Muscle layer of duodenum (tissue), 2 donors: ENCODE data around the gene MAGI3.

Experiments
- H3K27ac ChIP-seq: one replicate; pipeline ENCODE4 v1.7.0; 2013; ENCODE audit warnings: mild to moderate bottlenecking, low read length
- H3K27me3 ChIP-seq: one replicate; pipeline ENCODE4 v1.7.0; 2013; ENCODE audit warnings: low read depth, mild to moderate bottlenecking, control low read depth, low read length
- H3K36me3 ChIP-seq, 2 donors: one replicate each; pipeline ENCODE4 v1.7.0; 2013; ENCODE audit warnings: low read length in 2 of 2, control low read depth in 1 of 2, mild to moderate bottlenecking in 1 of 2; ENCODE audit not compliant: insufficient read depth in 2 of 2, control insufficient read depth in 1 of 2
- H3K4me1 ChIP-seq, 2 donors: one replicate each; pipeline ENCODE4 v1.7.0; 2013; ENCODE audit warnings: low read length in 2 of 2, mild to moderate bottlenecking in 2 of 2, control low read depth in 1 of 2, moderate library complexity in 1 of 2; ENCODE audit not compliant: insufficient read depth in 2 of 2, control insufficient read depth in 1 of 2
- H3K4me3 ChIP-seq, 2 donors: one replicate each; pipeline ENCODE4 v1.7.0; 2013; ENCODE audit warnings: low read length in 2 of 2, low read depth in 1 of 2, mild to moderate bottlenecking in 1 of 2
- H3K9me3 ChIP-seq, 2 donors: one replicate each; pipeline ENCODE4 v1.7.0; 2013; ENCODE audit warnings: low read length in 2 of 2, control low read depth in 1 of 2, mild to moderate bottlenecking in 1 of 2; ENCODE audit not compliant: control insufficient read depth in 1 of 2
- donor health status: healthy.

MAGI3 gene

GRCh38 chr1:113660088-113660487, 269.8 kb downstream of the MAGI3 start:
- Histone ChIP-seq H3K27ac (no peak overlapping the region), H3K4me1 (peaks cover 4 to 23% of the 10 kb centered on the region in 2 donors)

GRCh38 chr1:113662101-113662500, 271.8 kb downstream of the MAGI3 start:
- no peak overlapping the region for H3K27ac ChIP-seq
- no peaks in the 10 kb centered on the region for H3K27me3 ChIP-seq
- peaks cover 4 to 23% of the 10 kb centered on the region in 2 donors for H3K4me1 ChIP-seq
- no peaks in the 10 kb centered on the region for H3K9me3 ChIP-seq
- H3K36me3 ChIP-seq = peaks cover 0 to 12% of the 10 kb centered on the region in 2 donors
- H3K4me3 ChIP-seq = no peak overlapping the region

More at GRCh38 chr1:113660088-113660487, 269.8 kb downstream of the MAGI3 start:
- Histone ChIP-seq H3K9me3 (no peaks in the 10 kb centered on the region), H3K27me3 (no peaks in the 10 kb centered on the region), H3K36me3 (no peaks in the 10 kb centered on the region), H3K4me3 (no peak overlapping the region)

DNA sequence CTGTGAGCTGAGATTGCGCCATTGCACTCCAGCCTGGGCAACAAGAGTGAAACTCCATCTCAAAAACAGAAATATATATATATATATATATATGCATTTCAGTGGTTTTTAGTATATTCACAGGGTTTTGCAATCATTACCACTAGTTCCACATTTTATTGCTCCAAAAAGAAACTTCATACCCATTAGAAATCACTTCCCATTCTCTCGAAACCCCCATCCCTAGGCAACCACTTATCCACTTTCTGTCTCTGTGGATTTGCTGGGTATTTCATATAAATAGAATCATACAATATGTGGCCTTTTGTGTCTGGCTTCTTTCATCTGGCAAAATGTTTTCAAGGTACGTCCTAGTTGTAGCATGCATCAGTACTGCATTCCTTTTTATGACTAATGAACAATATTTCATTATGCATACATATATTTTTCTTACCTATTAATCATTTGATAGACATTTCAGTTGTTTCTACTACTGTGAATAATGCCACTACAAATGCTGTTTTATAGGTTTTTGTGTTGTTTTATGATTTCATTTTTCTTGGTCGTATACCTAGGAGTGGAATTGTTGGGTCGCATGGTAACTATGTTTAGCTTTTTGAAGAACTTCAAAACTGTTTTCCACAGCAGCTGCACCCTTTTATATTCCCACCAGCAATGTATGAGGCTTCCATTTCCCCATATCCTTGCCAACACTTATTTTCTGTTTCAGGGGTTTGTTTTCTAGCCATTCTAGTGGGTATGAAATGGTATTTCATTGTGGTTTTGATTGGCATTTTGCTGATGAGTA, 273.0 kb downstream of the MAGI3 start:
- no peak overlapping the region for H3K27ac ChIP-seq
- peaks cover 0 to 14% of the 10 kb centered on the region in 2 donors for H3K36me3 ChIP-seq
- no peak overlapping the region for H3K4me3 ChIP-seq
- no peaks in the 10 kb centered on the region for H3K9me3 ChIP-seq
- H3K27me3 ChIP-seq = no peaks in the 10 kb centered on the region
- H3K4me1 ChIP-seq = peaks cover 4 to 13% of the 10 kb centered on the region in 2 donors

- H3K4me1 ChIP-seq = peaks cover 2 to 11% of the 10 kb centered on the region in 2 donors
- H3K36me3 ChIP-seq = peaks cover 0 to 14% of the 10 kb centered on the region in 2 donors
- no peaks in the 10 kb centered on the region for H3K9me3 ChIP-seq
- no peak overlapping the region for H3K27ac ChIP-seq
- H3K27me3 ChIP-seq = no peaks in the 10 kb centered on the region
- no peak overlapping the region for H3K4me3 ChIP-seq
Observed at GRCh38 chr1:113665071-113665470, 274.8 kb downstream of the MAGI3 start.

DNA sequence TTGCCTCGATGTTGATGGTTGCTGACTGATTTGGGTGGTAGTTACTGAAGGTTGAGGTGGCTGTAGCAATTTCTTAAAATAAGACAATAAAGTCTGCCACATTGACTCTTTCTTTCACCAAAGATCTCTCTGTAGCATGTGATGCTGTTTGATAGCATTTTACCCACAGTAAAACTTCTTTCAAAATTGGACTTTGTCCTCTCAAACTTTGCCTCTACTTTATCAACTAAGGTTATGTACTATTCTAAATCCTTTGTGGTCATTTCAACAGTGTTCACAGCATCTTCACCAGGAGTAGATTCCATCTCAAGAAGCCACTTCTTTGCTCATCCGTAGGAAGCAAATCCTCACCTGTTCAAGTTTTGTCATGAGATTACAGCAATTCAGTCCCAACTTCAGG, 275.8 kb downstream of the MAGI3 start:
- Histone ChIP-seq H3K27me3 (no peaks in the 10 kb centered on the region), H3K9me3 (no peaks in the 10 kb centered on the region), H3K36me3 (peaks cover 0 to 14% of the 10 kb centered on the region in 2 donors), H3K4me3 (no peak overlapping the region), H3K4me1 (peaks cover 0 to 11% of the 10 kb centered on the region in 2 donors), H3K27ac (no peak overlapping the region)

- peaks cover 14 to 29% of the 10 kb centered on the region in 2 donors for H3K36me3 ChIP-seq
- no peaks in the 10 kb centered on the region for H3K4me1 ChIP-seq
- H3K27ac ChIP-seq = no peak overlapping the region
- H3K4me3 ChIP-seq = no peak overlapping the region
- H3K9me3 ChIP-seq = no peaks in the 10 kb centered on the region
- no peaks in the 10 kb centered on the region for H3K27me3 ChIP-seq
Observed at GRCh38 chr1:113669988-113670387, 279.7 kb downstream of the MAGI3 start.

GRCh38 chr1:113670650-113671049, 280.3 kb downstream of the MAGI3 start:
- peaks cover 14 to 29% of the 10 kb centered on the region in 2 donors for H3K36me3 ChIP-seq
- H3K4me3 ChIP-seq = no peak overlapping the region
- no peak overlapping the region for H3K27ac ChIP-seq
- no peaks in the 10 kb centered on the region for H3K27me3 ChIP-seq
- no peaks in the 10 kb centered on the region for H3K4me1 ChIP-seq
- no peaks in the 10 kb centered on the region for H3K9me3 ChIP-seq

DNA sequence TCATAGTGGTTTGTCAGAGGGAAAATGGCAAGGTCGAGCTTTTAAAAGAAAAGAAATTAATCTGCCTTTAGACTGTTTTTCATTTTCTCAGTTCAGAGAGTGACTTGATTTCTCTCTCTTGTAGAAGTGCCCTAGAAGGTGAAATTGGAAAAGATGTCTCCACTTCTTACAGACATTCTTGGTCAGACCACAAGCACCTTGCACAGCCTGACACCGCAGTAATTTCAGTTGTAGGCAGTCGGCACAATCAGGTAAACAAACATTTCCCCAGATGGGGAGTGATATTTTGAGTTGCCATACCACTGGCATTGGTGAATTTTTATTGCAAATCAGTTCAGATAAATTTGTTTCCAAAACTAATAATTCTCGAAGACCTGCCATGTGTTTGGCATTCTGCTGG, 282.2 kb downstream of the MAGI3 start:
- H3K27ac ChIP-seq = no peak overlapping the region

DNA sequence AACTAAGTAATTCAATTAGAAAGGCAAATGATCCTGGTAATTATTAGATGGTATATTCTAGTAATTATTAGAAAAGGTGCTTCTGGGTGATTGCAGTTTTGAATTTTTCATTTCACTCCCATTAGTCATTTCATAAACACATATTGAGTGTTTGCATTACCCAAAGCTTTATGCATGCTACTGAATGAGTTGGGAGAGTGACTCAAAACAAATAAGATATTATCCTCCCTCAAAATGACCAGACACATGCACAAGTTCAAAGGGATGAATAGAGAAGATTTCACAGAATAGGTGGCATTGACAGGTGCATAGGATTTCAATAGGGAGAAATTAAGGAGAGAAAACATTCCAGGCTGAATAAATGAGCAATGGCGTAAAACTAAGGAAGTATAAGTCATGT, 284.3 kb downstream of the MAGI3 start:
- H3K9me3 ChIP-seq = no peaks in the 10 kb centered on the region
- H3K4me1 ChIP-seq = peaks cover 0 to 6% of the 10 kb centered on the region in 2 donors
- no peak overlapping the region for H3K4me3 ChIP-seq
- peaks cover 14 to 15% of the 10 kb centered on the region in 2 donors for H3K36me3 ChIP-seq
- H3K27me3 ChIP-seq = no peaks in the 10 kb centered on the region
- no peak overlapping the region for H3K27ac ChIP-seq

More for the DNA sequence above, 282.2 kb downstream of the MAGI3 start:
- Histone ChIP-seq H3K27me3 (no peaks in the 10 kb centered on the region), H3K4me1 (peaks cover 0 to 6% of the 10 kb centered on the region in 2 donors), H3K4me3 (no peak overlapping the region), H3K9me3 (no peaks in the 10 kb centered on the region), H3K36me3 (peaks cover 14 to 15% of the 10 kb centered on the region in 2 donors)

DNA sequence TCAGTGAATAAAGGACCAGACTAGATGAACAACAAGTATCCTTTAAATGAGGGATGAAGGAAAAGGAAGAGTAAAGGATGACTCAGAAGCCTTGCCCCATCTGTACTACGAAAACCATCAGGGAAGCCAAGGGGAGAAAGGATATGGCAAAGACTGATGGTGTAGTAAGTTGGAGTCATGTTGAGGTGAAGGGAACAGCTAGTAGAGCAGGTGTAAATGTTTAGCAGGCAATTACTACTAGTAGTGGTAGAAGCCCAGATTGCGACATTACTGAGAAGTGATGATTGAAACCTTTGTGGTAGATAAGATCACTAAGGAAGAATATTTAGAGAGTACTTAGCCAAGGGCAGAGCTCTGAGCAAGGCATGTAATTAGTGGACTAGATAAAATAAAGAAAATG, 285.0 kb downstream of the MAGI3 start:
- Histone ChIP-seq H3K27me3 (no peaks in the 10 kb centered on the region), H3K36me3 (peaks cover 14 to 15% of the 10 kb centered on the region in 2 donors), H3K4me3 (no peak overlapping the region), H3K4me1 (peaks cover 0 to 6% of the 10 kb centered on the region in 2 donors), H3K9me3 (no peaks in the 10 kb centered on the region), H3K27ac (no peak overlapping the region)

DNA sequence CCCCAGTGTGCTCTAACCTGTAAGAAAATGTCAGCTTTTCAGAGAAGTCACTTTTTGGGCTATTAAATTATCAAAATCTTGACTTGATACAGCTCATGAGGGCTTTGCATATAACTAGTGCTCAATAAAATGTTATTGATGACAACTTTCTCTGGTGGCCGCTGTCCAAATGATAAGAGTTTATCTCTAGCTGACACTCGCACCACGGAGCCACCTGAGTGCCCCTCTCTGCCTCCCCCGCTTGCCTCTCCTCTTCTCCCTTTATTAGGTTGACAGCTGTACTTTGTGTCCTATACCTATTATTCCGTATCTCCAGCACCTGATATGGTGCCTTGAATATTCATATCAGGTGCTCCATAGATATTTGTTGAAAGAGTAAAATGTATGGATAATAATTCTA, 286.2 kb downstream of the MAGI3 start:
- peaks cover 11 to 15% of the 10 kb centered on the region in 2 donors for H3K36me3 ChIP-seq
- no peak overlapping the region for H3K27ac ChIP-seq
- H3K4me1 ChIP-seq = peaks cover 0 to 6% of the 10 kb centered on the region in 2 donors
- no peaks in the 10 kb centered on the region for H3K27me3 ChIP-seq
- no peaks in the 10 kb centered on the region for H3K9me3 ChIP-seq
- H3K4me3 ChIP-seq = no peak overlapping the region
